SK-N-SH treated with all-trans-retinoic acid at 6 μM for 48 hours (cell line): ENCODE measurements around the gene CRYGS.

ENCODE experiments used
- ATAC-seq: fragments of 200-7000 bp; cut with Tn5 transposase; 3 replicates; pipeline ENCODE4 v1.9.1; 2020; ENCODE audit warnings: mild to moderate bottlenecking, moderate library complexity
- ARNTL ChIP-seq: fragments of 450-650 bp; formaldehyde crosslinking; IDR thresholded peaks from 2 replicates; pipeline ENCODE4 v1.5.0; 2020; ENCODE audit warnings: low read depth, mild to moderate bottlenecking, moderate library complexity, borderline replicate concordance
- BACH2 ChIP-seq: fragments of 250-450 bp; sonication (Bioruptor Pico); IDR thresholded peaks from 2 replicates; pipeline ENCODE4 v1.9.0; 2021; ENCODE audit warnings: mild to moderate bottlenecking, borderline replicate concordance
- CREB5 ChIP-seq: fragments of 250-450 bp; sonication (Bioruptor Pico); IDR thresholded peaks from 2 replicates; pipeline ENCODE4 v1.5.1; 2020; ENCODE audit warnings: low read depth, mild to moderate bottlenecking, moderate library complexity
- CSDC2 ChIP-seq: fragments of 250-450 bp; sonication (Bioruptor Pico); IDR thresholded peaks from 2 replicates; pipeline ENCODE4 v1.5.0; 2020; ENCODE audit warnings: mild to moderate bottlenecking, moderate library complexity
- CSRNP3 ChIP-seq: fragments of 250-450 bp; sonication (Bioruptor Pico); IDR thresholded peaks from 2 replicates; pipeline ENCODE4 v1.5.1; 2021; ENCODE audit warnings: mild to moderate bottlenecking, moderate library complexity
- ESRRG ChIP-seq: fragments of 250-450 bp; sonication (Bioruptor Pico); IDR thresholded peaks from 2 replicates; pipeline ENCODE4 v1.6.1; 2021; ENCODE audit warnings: mild to moderate bottlenecking
- GLIS3 ChIP-seq: fragments of 250-450 bp; sonication (Bioruptor Pico); IDR thresholded peaks from 2 replicates; pipeline ENCODE4 v1.5.0; 2020; ENCODE audit warnings: mild to moderate bottlenecking, moderate library complexity
- ISL1 ChIP-seq: fragments of 250-450 bp; sonication (Bioruptor Pico); IDR thresholded peaks from 2 replicates; pipeline ENCODE4 v2.1.2; 2022; ENCODE audit warnings: mild to moderate bottlenecking, moderate library complexity
- OSR1 ChIP-seq: fragments of 250-450 bp; sonication (Bioruptor Pico); IDR thresholded peaks from 2 replicates; pipeline ENCODE4 v1.8.0; 2022; ENCODE audit warnings: moderate library complexity, mild to moderate bottlenecking, inconsistent platforms
- PATZ1 ChIP-seq: fragments of 250-450 bp; sonication (Bioruptor Pico); IDR thresholded peaks from 2 replicates; pipeline ENCODE4 v1.8.0; 2020; ENCODE audit warnings: mild to moderate bottlenecking, moderate library complexity, borderline replicate concordance
- POU6F1 ChIP-seq: fragments of 250-450 bp; sonication (Bioruptor Pico); IDR thresholded peaks from 2 replicates; pipeline ENCODE4 v1.8.0; 2021; ENCODE audit warnings: low read depth, mild to moderate bottlenecking, moderate library complexity, borderline replicate concordance
- PPARA ChIP-seq: fragments of 250-450 bp; sonication (Bioruptor Pico); IDR thresholded peaks from 2 replicates; pipeline ENCODE4 v1.5.0; 2020; ENCODE audit warnings: mild to moderate bottlenecking, borderline replicate concordance
- RARB ChIP-seq: fragments of 250-450 bp; sonication (Bioruptor Pico); IDR thresholded peaks from 2 replicates; pipeline ENCODE4 v1.8.0; 2021; ENCODE audit warnings: mild to moderate bottlenecking, moderate library complexity
- SNAI2 ChIP-seq: fragments of 250-450 bp; sonication (Bioruptor Pico); IDR thresholded peaks from 2 replicates; pipeline ENCODE4 v1.5.0; 2020; ENCODE audit warnings: mild to moderate bottlenecking, moderate library complexity
- TCF4 ChIP-seq: fragments of 250-450 bp; sonication (Bioruptor Pico); IDR thresholded peaks from 2 replicates; pipeline ENCODE4 v1.8.0; 2021; ENCODE audit warnings: mild to moderate bottlenecking, moderate library complexity, borderline replicate concordance
- TOX ChIP-seq: fragments of 250-450 bp; sonication (Bioruptor Pico); IDR thresholded peaks from 2 replicates; pipeline ENCODE4 v1.8.0; 2021; ENCODE audit warnings: mild to moderate bottlenecking, moderate library complexity, borderline replicate concordance
- TSHZ2 ChIP-seq: fragments of 250-450 bp; sonication (Bioruptor Pico); IDR thresholded peaks from 2 replicates; pipeline ENCODE4 v1.5.0; 2020; ENCODE audit warnings: mild to moderate bottlenecking, moderate library complexity
- ZC3H10 ChIP-seq: fragments of 250-450 bp; sonication (Bioruptor Pico); IDR thresholded peaks from 2 replicates; pipeline ENCODE4 v1.5.1; 2021; ENCODE audit warnings: mild to moderate bottlenecking, moderate library complexity
- ZFP3 ChIP-seq: fragments of 250-450 bp; sonication (Bioruptor Pico); IDR thresholded peaks from 2 replicates; pipeline ENCODE4 v1.5.0; 2020; ENCODE audit warnings: mild to moderate bottlenecking, moderate library complexity
- ZFP30 ChIP-seq: fragments of 450-650 bp; formaldehyde crosslinking; IDR thresholded peaks from 2 replicates; pipeline ENCODE4 v1.5.0; 2022; ENCODE audit warnings: mild to moderate bottlenecking, moderate library complexity
- ZNF70 ChIP-seq: fragments of 450-650 bp; formaldehyde crosslinking; IDR thresholded peaks from 2 replicates; pipeline ENCODE4 v1.5.0; 2020; ENCODE audit warnings: mild to moderate bottlenecking, moderate library complexity
- ZNF8 ChIP-seq: fragments of 450-650 bp; formaldehyde crosslinking; IDR thresholded peaks from 2 replicates; pipeline ENCODE4 v1.5.0; 2020; ENCODE audit warnings: mild to moderate bottlenecking, moderate library complexity

Gene CRYGS

GRCh38 chr3:186549497-186549896 is 5.3 kb upstream of the CRYGS start:
- TF ChIP-seq TSHZ2 (CRISPR knock-in tag), result no peak
- TF ChIP-seq ZC3H10, result no peak
- TF ChIP-seq RARB (CRISPR knock-in tag), result no peak
- TF ChIP-seq TOX (CRISPR knock-in tag), result no peak
- no peak for TF ChIP-seq ZFP3 (CRISPR knock-in tag)
- TF ChIP-seq, all 23 proteins: peak for 0
- no peak for ATAC-seq

- TF ChIP-seq PATZ1 (CRISPR knock-in tag) (no peak), CSDC2 (CRISPR knock-in tag) (no peak), ZFP3 (CRISPR knock-in tag) (no peak), ZNF8 (CRISPR knock-in tag) (no peak)
- TF ChIP-seq, all 23 proteins: peak for 0
- peak; percentile 34; the same call in 2 of the 3 replicates for ATAC-seq
Observed at GRCh38 chr3:186540835-186541226, 3.3 kb downstream of the CRYGS start.

- peak; percentile 92 for ATAC-seq
- TF ChIP-seq ZFP3 (CRISPR knock-in tag) (0 out of 2 replicates have a peak, but pooled peaks have one; percentile 36), CSRNP3 (CRISPR knock-in tag) (no peak), BACH2 (CRISPR knock-in tag) (no peak), ZC3H10 (no peak)
Observed at GRCh38 chr3:186540221-186540834, 3.9 kb downstream of the CRYGS start.

GRCh38 chr3:186538779-186539178 is 5.4 kb downstream of the CRYGS start:
- ATAC-seq, result no peak
- TF ChIP-seq GLIS3, result no peak
- no peak for TF ChIP-seq ZNF70 (CRISPR knock-in tag)
- no peak for TF ChIP-seq CSRNP3 (CRISPR knock-in tag)
- no peak for TF ChIP-seq ARNTL (CRISPR knock-in tag)
- TF ChIP-seq POU6F1 (CRISPR knock-in tag), result no peak
- no peak for TF ChIP-seq ZFP30
- TF ChIP-seq ISL1, result no peak
- no peak for TF ChIP-seq ZNF8 (CRISPR knock-in tag)
- no peak for TF ChIP-seq ZC3H10
- TF ChIP-seq SNAI2 (CRISPR knock-in tag), result no peak
- TF ChIP-seq CREB5 (CRISPR knock-in tag), result no peak
- TF ChIP-seq TOX (CRISPR knock-in tag), result no peak
- no peak for TF ChIP-seq PPARA (CRISPR knock-in tag)
- TF ChIP-seq OSR1, result no peak
- no peak for TF ChIP-seq CSDC2 (CRISPR knock-in tag)
- no peak for TF ChIP-seq TSHZ2 (CRISPR knock-in tag)
- TF ChIP-seq TCF4 (CRISPR knock-in tag), result no peak
- no peak for TF ChIP-seq ESRRG (CRISPR knock-in tag)
- TF ChIP-seq BACH2 (CRISPR knock-in tag), result no peak
- TF ChIP-seq, all 23 proteins: peak for 0
